ENCODE results near the gene TMEM131.

DNA sequence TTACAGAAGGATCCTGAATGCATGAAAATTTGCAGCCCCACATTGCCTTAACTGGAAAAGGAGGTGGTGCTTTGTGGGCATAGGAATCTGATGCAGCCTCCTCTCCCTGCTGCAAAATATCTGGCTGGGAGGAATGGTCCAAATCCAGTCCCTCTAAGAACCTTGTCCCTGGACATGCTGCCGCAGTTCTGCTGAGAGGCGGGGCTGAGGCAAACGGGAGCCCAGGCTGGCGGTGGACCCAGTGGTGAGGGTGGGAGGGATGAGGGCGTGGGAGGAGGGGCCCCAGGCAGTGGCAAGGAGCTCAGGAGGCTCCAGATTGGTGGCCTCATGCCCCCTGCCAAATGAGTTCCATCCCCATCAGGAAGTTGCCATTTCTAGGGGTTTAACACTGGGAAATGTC is 246.2 kb downstream of the TMEM131 start:
- TF ChIP-seq POLR2A (IDR thresholded peaks at IDR 0.05) (no peak), POLR2AphosphoS5 (IDR thresholded peaks at IDR 0.05) (no peak)
- TF ChIP-seq, protein P1, sequence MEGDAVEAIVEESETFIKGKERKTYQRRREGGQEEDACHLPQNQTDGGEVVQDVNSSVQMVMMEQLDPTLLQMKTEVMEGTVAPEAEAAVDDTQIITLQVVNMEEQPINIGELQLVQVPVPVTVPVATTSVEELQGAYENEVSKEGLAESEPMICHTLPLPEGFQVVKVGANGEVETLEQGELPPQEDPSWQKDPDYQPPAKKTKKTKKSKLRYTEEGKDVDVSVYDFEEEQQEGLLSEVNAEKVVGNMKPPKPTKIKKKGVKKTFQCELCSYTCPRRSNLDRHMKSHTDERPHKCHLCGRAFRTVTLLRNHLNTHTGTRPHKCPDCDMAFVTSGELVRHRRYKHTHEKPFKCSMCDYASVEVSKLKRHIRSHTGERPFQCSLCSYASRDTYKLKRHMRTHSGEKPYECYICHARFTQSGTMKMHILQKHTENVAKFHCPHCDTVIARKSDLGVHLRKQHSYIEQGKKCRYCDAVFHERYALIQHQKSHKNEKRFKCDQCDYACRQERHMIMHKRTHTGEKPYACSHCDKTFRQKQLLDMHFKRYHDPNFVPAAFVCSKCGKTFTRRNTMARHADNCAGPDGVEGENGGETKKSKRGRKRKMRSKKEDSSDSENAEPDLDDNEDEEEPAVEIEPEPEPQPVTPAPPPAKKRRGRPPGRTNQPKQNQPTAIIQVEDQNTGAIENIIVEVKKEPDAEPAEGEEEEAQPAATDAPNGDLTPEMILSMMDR (IDR thresholded peaks at IDR 0.05): no peak

Measured in transverse colon (tissue), 4 donors.